ENCODE measurements around the gene PLPPR2. TPM values are rescaled to one million over a fixed set of nuclear protein-coding genes. Genes with fewer than 3 reads are reported as not detected.

Gene PLPPR2
- total and polyA plus RNA-seq, 2 of the 4 experiments (the other 2 are of a cell fraction), result 3.9 to 45.2 TPM

- ChIA-PET CTCF (no interaction called here), POLR2A (ENCODE audit: unreplicated experiment) (no interaction called here)
- Histone ChIP-seq H2BK15ac (ENCODE audit: low read depth, low read length) (no peak overlapping the region), H3K23ac (ENCODE audit: low read depth, low read length) (no peak overlapping the region), H2AK9ac (replicated peaks; ENCODE audit: low read depth, low read length, poor library complexity) (no peak overlapping the region), H3K9me3 (ENCODE audit: control insufficient read depth, insufficient read depth, low read length) (no peaks in the 10 kb centered on the region), H4K5ac (ENCODE audit: low read depth, low read length) (no peak overlapping the region), H2AFZ (replicated peaks; ENCODE audit: low read length, poor library complexity) (no peak overlapping the region), H3K36me3 (ENCODE audit: control insufficient read depth, insufficient read depth, low read length) (peaks cover 40% of the 10 kb centered on the region), H3K4me1 (ENCODE audit: control insufficient read depth, insufficient read depth, low read length) (no peaks in the 10 kb centered on the region), H3K27ac (ENCODE audit: insufficient read depth, low read length) (no peak overlapping the region), H4K20me1 (ENCODE audit: insufficient read depth, low read length) (peaks cover 3% of the 10 kb centered on the region; the same call in 1 of the 2 replicates), H3K9me1 (ENCODE audit: insufficient read depth, low read length) (peaks cover 9% of the 10 kb centered on the region; the same call in 1 of the 2 replicates), H2BK20ac (ENCODE audit: low read depth, low read length) (no peak overlapping the region), H4K8ac (ENCODE audit: low read depth in 2 of 2, low read length in 2 of 2) (no peak overlapping the region), H3K14ac (replicated peaks; ENCODE audit: low read depth, low read length) (no peak overlapping the region), H2BK120ac (ENCODE audit: low read depth, low read length) (no peak overlapping the region), H2AK5ac (ENCODE audit: low read depth, low read length) (no peak overlapping the region), H3K9ac (ENCODE audit: low read depth, low read length) (no peak overlapping the region), H3K4me2 (ENCODE audit: low read depth, low read length) (no peak overlapping the region), H3K27me3 (ENCODE audit: control insufficient read depth, insufficient read depth, low read length) (no peaks in the 10 kb centered on the region), H3K4ac (ENCODE audit: low read depth, low read length) (no peak overlapping the region), H4K91ac (ENCODE audit: insufficient read depth, low read depth, low read length) (no peak overlapping the region), H3K79me1 (ENCODE audit: low read depth in 1 of 2, low read length in 2 of 2) (no peaks in the 10 kb centered on the region), H3K4me3 (ENCODE audit: insufficient read depth, low read depth, low read length) (no peak overlapping the region), H3K18ac (ENCODE audit: low read depth, low read length) (no peak overlapping the region), H3K56ac (ENCODE audit: extremely low read depth, insufficient read depth, low read length) (no peak overlapping the region), H2BK5ac (ENCODE audit: low read depth, low read length, poor library complexity, severe bottlenecking) (no peak overlapping the region)
- intact Hi-C loops (cut with micrococcal nuclease) (no loop called here), in situ Hi-C loops (cut with MboI; ENCODE audit: low sequenced_read_pairs) (no loop called here), dilution Hi-C loops (cut with HindIII; ENCODE audit: low sequenced_read_pairs, unreplicated experiment) (no loop called here)
- WGBS, 2 experiments (ENCODE audit: extremely low coverage in 2 of 2, insufficient read length in 1 of 2), result 96% methylated on average over 5 of the region's 28 CpGs; no CpG with 5 or more reads in 1 of the 2 experiments
- DNase-seq (no peak), ATAC-seq (ENCODE audit: low read depth) (no peak)
- BruUV-seq (replicated peaks), result no TSS peak
- TF ChIP-seq MXI1 (IDR thresholded peaks at IDR 0.05; ENCODE audit: borderline replicate concordance, low read depth, low read length) (no peak), SMC3 (IDR thresholded peaks at IDR 0.05; ENCODE audit: low read depth, low read length) (no peak), NFE2L2 (IDR thresholded peaks at IDR 0.05; ENCODE audit: low read depth, low read length) (no peak), MAFK (IDR thresholded peaks at IDR 0.05; ENCODE audit: low read depth, low read length) (no peak), MAZ (IDR thresholded peaks at IDR 0.05; ENCODE audit: borderline replicate concordance, low read depth, low read length) (no peak), RCOR1 (IDR thresholded peaks at IDR 0.05; ENCODE audit: insufficient replicate concordance, low read length) (no peak), ELK1 (IDR thresholded peaks at IDR 0.05; ENCODE audit: borderline replicate concordance, low read depth, low read length) (no peak), FOS (IDR thresholded peaks at IDR 0.05; ENCODE audit: low read depth, low read length) (no peak), CEBPB (IDR thresholded peaks at IDR 0.05; ENCODE audit: low read depth, low read length) (no peak), CHD1 (IDR thresholded peaks at IDR 0.05; ENCODE audit: low read depth, low read length) (no peak), RAD21 (IDR thresholded peaks at IDR 0.05; ENCODE audit: low read length) (no peak), RFX5 (IDR thresholded peaks at IDR 0.05; ENCODE audit: low read depth, low read length) (no peak), BHLHE40 (IDR thresholded peaks at IDR 0.05; ENCODE audit: low read depth, low read length) (no peak), USF2 (IDR thresholded peaks at IDR 0.05; ENCODE audit: low read depth, low read length) (no peak), POLR2A (IDR thresholded peaks at IDR 0.05; ENCODE audit: low read depth, low read length) (no peak), CTCF (conservative IDR thresholded peaks at IDR 0.05; ENCODE audit: low read depth, low read length) (no peak)
Measured at GRCh38 chr19:11364296-11364904, 9.2 kb downstream of the PLPPR2 start.
